Liver (tissue), 9 donors: ENCODE data around the gene PYGM. TPM values are rescaled to one million over a fixed set of nuclear protein-coding genes. Genes with fewer than 3 reads are reported as not detected.

Experiments
- DNase-seq: peaks from one replicate; pipeline ENCODE4 v3.0.0-alpha.2; 2017; ENCODE audit warnings: low spot score
- H3K27ac ChIP-seq, 2 donors: one replicate each; pipeline ENCODE4 v1.7.0; 2013; ENCODE audit warnings: inconsistent platforms in 2 of 2, low read length in 2 of 2, control low read depth in 1 of 2, low read depth in 1 of 2, mild to moderate bottlenecking in 1 of 2
- H3K27me3 ChIP-seq, 4 donors: one replicate each; pipeline versions ENCODE4 v1.6.1 to v1.7.0; 2013; ENCODE audit warnings: low read length in 3 of 4, inconsistent platforms in 1 of 4, mild to moderate bottlenecking in 1 of 4, moderate library complexity in 1 of 4; ENCODE audit not compliant: control insufficient read depth in 4 of 4, insufficient read depth in 4 of 4
- H3K36me3 ChIP-seq, 4 donors: one replicate each; pipeline versions ENCODE4 v1.6.1 to v1.7.0; 2013; ENCODE audit warnings: low read length in 3 of 4, mild to moderate bottlenecking in 3 of 4, low read depth in 1 of 4, moderate library complexity in 1 of 4; ENCODE audit not compliant: control insufficient read depth in 4 of 4, insufficient read depth in 3 of 4
- H3K4me1 ChIP-seq, 4 donors: one replicate each; pipeline versions ENCODE4 v1.6.1 to v1.7.0; 2013; ENCODE audit warnings: low read length in 3 of 4, mild to moderate bottlenecking in 3 of 4, moderate library complexity in 1 of 4; ENCODE audit not compliant: control insufficient read depth in 4 of 4, insufficient read depth in 4 of 4
- H3K4me3 ChIP-seq, 3 donors: one replicate each; pipeline versions ENCODE4 v1.6.1 to v1.7.0; 2013; ENCODE audit warnings: low read length in 3 of 3, control low read depth in 1 of 3, low read depth in 1 of 3, mild to moderate bottlenecking in 1 of 3
- H3K9ac ChIP-seq, 2 donors: one replicate each; pipeline ENCODE4 v1.7.0; 2013; ENCODE audit warnings: low read length in 2 of 2, mild to moderate bottlenecking in 2 of 2, moderate library complexity in 2 of 2, control low read depth in 1 of 2, low read depth in 1 of 2
- H3K9me3 ChIP-seq, 4 donors: one replicate each; pipeline versions ENCODE4 v1.6.1 to v1.7.0; 2013; ENCODE audit warnings: low read length in 3 of 4; ENCODE audit not compliant: control insufficient read depth in 4 of 4
- EGR1 ChIP-seq, 2 donors: IDR thresholded peaks; 2 replicates each; pipeline ENCODE4 v1.6.1; 2016 to 2018; ENCODE audit warnings: antibody characterized with exemption in 2 of 2, low read depth in 2 of 2
- FOXA1 ChIP-seq: IDR thresholded peaks from 2 replicates; pipeline ENCODE4 v1.6.1; 2016; ENCODE audit warnings: antibody characterized with exemption
- FOXA2 ChIP-seq: IDR thresholded peaks from 2 replicates; pipeline ENCODE4 v1.6.1; 2016; ENCODE audit warnings: antibody characterized with exemption
- GABPA ChIP-seq, 2 donors: IDR thresholded peaks in 1 of 2; conservative IDR thresholded peaks in 1 of 2; 2 replicates each; pipeline ENCODE4 v1.6.1; 2016; ENCODE audit warnings: antibody characterized with exemption in 2 of 2, mild to moderate bottlenecking in 1 of 2, moderate library complexity in 1 of 2
- HNF4A ChIP-seq, 2 donors: conservative IDR thresholded peaks; 2 replicates each; pipeline ENCODE4 v1.6.1; 2016; ENCODE audit warnings: antibody characterized with exemption in 2 of 2, mild to moderate bottlenecking in 2 of 2
- HNF4G ChIP-seq: IDR thresholded peaks from 2 replicates; pipeline ENCODE4 v1.6.1; 2016; ENCODE audit warnings: antibody characterized with exemption
- JUND ChIP-seq, 2 donors: IDR thresholded peaks; 2 replicates each; pipeline ENCODE4 v1.6.1; 2016; ENCODE audit warnings: antibody characterized with exemption in 2 of 2
- MAX ChIP-seq: IDR thresholded peaks from 2 replicates; pipeline ENCODE4 v1.6.1; 2016; ENCODE audit warnings: antibody characterized with exemption
- NR2F2 ChIP-seq: IDR thresholded peaks from 2 replicates; pipeline ENCODE4 v1.6.1; 2016; ENCODE audit warnings: antibody characterized with exemption
- RAD21 ChIP-seq, 2 donors: IDR thresholded peaks; 2 replicates each; pipeline ENCODE4 v1.6.1; 2016; ENCODE audit warnings: antibody characterized with exemption in 2 of 2, mild to moderate bottlenecking in 2 of 2
- RXRA ChIP-seq, 2 donors: IDR thresholded peaks; 2 replicates each; pipeline ENCODE4 v1.6.1; 2017 to 2018; ENCODE audit warnings: antibody characterized with exemption in 2 of 2, mild to moderate bottlenecking in 1 of 2
- SP1 ChIP-seq: IDR thresholded peaks from 2 replicates; pipeline ENCODE4 v1.6.1; 2018; ENCODE audit warnings: antibody characterized with exemption, mild to moderate bottlenecking
- TAF1 ChIP-seq: conservative IDR thresholded peaks from 2 replicates; pipeline ENCODE4 v1.6.1; 2016; ENCODE audit warnings: antibody characterized with exemption, mild to moderate bottlenecking
- YY1 ChIP-seq: IDR thresholded peaks from 2 replicates; pipeline ENCODE4 v1.6.1; 2016; ENCODE audit warnings: antibody characterized with exemption, mild to moderate bottlenecking
- ZBTB33 ChIP-seq: IDR thresholded peaks from 2 replicates; pipeline ENCODE4 v1.6.1; 2016; ENCODE audit warnings: antibody characterized with exemption
- WGBS: extraction: QIAGEN DNeasy Blood & Tissue Kit; methylation state at CpG from one replicate; pipeline ENCODE4 v1.1.7; 2013; 5-methylcytosine and 5-hydroxymethylcytosine counted together
- polyA plus RNA-seq, 2 donors: library from polyadenylated mRNA; stranded (reverse) in 1 of 2; unstranded in 1 of 2; fragments of 200-250 nt in 1 of 2; fragments of >200 nt in 1 of 2; fragmentation: Nextera tagmentation in 1 of 2; extraction: Ambion mirVana in 1 of 2; gene quantifications; one replicate each; pipeline versions ENCODE4 v1.2.1 to v1.2.3, GENCODE V29; 2013 to 2015
- total RNA-seq, 2 donors: library from RNA; depleted of rRNA; stranded (reverse); fragments of >200 nt; gene quantifications; one replicate each; pipeline ENCODE4 v1.2.3, GENCODE V29; 2014
- TF ChIP-seq, protein P1 (sequence below): IDR thresholded peaks from 2 replicates; pipeline ENCODE4 v1.6.1; 2016; ENCODE audit warnings: antibody characterized with exemption, mild to moderate bottlenecking
- TF ChIP-seq, protein P2 (sequence below): IDR thresholded peaks from 2 replicates; pipeline ENCODE4 v1.6.1; 2016; ENCODE audit warnings: antibody characterized with exemption
- TF ChIP-seq, protein P3 (sequence below): fragments of 150-350 bp; IDR thresholded peaks from 2 replicates; pipeline ENCODE4 v1.5.1; 2017; ENCODE audit warnings: improper control_type of control experiment, low read depth, low read length; ENCODE audit not compliant: missing input control
- donor health status: healthy.
- donor health status: healthy.
- donor health status: healthy.
- donor health status: healthy.
- donor health status: healthy.

PYGM gene
- total and polyA plus RNA-seq, 4 donors: 0.23 to 1.3 (median 0.29) TPM

GRCh38 chr11:64766881-64767280 is 7.1 kb upstream of the PYGM start:
- Histone ChIP-seq H3K4me1 (peaks cover 0 to 9% (median 0%) of the 10 kb centered on the region in 4 donors), H3K27ac (no peak overlapping the region), H3K9ac (no peak overlapping the region), H3K36me3 (peaks cover 37 to 89% (median 70%) of the 10 kb centered on the region in 4 donors), H3K9me3 (no peaks in the 10 kb centered on the region), H3K27me3 (no peaks in the 10 kb centered on the region), H3K4me3 (no peak overlapping the region)
- TF ChIP-seq RXRA (IDR thresholded peaks at IDR 0.05): no peak
- TF ChIP-seq, protein P1, sequence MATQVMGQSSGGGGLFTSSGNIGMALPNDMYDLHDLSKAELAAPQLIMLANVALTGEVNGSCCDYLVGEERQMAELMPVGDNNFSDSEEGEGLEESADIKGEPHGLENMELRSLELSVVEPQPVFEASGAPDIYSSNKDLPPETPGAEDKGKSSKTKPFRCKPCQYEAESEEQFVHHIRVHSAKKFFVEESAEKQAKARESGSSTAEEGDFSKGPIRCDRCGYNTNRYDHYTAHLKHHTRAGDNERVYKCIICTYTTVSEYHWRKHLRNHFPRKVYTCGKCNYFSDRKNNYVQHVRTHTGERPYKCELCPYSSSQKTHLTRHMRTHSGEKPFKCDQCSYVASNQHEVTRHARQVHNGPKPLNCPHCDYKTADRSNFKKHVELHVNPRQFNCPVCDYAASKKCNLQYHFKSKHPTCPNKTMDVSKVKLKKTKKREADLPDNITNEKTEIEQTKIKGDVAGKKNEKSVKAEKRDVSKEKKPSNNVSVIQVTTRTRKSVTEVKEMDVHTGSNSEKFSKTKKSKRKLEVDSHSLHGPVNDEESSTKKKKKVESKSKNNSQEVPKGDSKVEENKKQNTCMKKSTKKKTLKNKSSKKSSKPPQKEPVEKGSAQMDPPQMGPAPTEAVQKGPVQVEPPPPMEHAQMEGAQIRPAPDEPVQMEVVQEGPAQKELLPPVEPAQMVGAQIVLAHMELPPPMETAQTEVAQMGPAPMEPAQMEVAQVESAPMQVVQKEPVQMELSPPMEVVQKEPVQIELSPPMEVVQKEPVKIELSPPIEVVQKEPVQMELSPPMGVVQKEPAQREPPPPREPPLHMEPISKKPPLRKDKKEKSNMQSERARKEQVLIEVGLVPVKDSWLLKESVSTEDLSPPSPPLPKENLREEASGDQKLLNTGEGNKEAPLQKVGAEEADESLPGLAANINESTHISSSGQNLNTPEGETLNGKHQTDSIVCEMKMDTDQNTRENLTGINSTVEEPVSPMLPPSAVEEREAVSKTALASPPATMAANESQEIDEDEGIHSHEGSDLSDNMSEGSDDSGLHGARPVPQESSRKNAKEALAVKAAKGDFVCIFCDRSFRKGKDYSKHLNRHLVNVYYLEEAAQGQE: no peak
- TF ChIP-seq MAX: no peak
- TF ChIP-seq FOXA1: no peak
- TF ChIP-seq HNF4A (conservative IDR thresholded peaks at IDR 0.05): no peak
- no peak for DNase-seq
- 98% methylated on average over 11 of the region's 11 CpGs for WGBS

DNA sequence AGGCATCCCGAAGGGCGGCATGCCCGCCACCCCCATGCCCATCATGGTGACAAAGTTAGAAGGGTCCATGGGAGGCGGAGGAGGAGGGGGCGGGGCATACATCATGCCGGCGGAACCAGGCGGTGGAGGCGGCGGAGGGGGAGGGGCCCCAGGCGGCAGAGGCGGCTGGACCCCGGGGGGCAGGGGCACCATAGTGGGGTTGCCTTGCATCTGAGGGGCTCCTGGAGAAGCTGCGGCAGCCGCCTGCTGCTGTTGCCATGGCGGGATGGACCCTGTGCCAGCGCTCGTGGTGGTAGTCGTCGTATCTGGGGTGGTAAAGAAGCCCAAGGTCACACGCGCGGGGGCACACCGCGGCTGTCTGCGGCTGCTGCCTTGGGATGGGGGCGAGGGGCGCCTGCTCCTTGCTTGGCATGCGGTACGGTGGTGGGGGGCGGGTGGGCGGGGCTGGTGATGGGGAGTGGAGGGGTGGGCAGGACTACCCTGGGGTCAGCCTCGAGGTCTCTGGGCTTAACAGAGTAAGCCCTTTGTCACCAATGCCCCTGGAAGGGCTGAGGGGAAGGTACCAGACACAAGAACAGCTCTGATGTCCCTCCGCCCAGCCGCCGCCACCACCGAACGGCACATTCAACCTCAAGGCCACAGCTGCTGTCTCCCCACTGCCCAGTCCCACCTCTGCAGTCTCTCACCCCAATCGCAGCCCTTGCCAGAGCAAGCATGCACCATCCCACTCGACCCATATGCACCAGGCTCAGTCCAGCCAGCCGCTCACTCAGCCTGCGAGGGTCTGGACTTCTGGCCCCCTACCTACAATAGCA is 6.3 kb upstream of the PYGM start:
- Histone ChIP-seq H3K4me1 (peaks cover 0 to 7% (median 0%) of the 10 kb centered on the region in 4 donors), H3K4me3 (no peak overlapping the region), H3K27me3 (no peaks in the 10 kb centered on the region), H3K9ac (no peak overlapping the region), H3K36me3 (peaks cover 37 to 81% (median 64%) of the 10 kb centered on the region in 4 donors), H3K9me3 (no peaks in the 10 kb centered on the region), H3K27ac (no peak overlapping the region)
- no peak for DNase-seq
- no peak for TF ChIP-seq NR2F2
- 91% methylated on average over 42 of the region's 42 CpGs for WGBS

DNA sequence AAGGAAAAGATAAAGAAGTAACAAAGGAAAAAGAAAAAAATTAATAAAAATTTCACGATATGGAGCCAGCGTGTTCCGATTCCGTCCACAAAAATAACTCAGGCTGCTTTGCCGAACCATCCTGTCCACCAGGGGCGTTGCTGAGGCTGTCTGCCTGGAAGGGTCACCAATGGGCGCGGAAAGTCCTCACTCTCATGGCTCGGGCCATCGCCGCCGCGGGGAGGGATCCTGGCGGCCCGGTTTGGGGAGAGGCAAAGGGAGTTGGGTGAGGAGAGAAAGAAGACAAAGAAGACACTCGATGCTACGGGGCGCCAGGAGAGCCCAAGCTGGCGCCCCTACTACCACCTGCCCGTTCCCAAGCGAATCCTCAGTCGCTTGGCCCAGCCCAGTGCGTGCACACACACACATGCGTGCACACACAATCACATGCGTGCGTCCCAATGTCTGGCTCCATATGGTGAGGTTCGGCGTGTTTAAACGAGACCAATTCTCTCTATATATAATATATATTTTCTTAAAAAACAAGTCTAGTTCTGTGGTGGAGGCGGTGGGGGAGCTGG is 5.6 kb upstream of the PYGM start:
- no peak for DNase-seq
- no peak for TF ChIP-seq ZBTB33
- TF ChIP-seq FOXA2: no peak
- TF ChIP-seq RAD21 (IDR thresholded peaks at IDR 0.05): no peak
- TF ChIP-seq SP1: no peak
- no peak for TF ChIP-seq NR2F2
- TF ChIP-seq, protein P2, sequence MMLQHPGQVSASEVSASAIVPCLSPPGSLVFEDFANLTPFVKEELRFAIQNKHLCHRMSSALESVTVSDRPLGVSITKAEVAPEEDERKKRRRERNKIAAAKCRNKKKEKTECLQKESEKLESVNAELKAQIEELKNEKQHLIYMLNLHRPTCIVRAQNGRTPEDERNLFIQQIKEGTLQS: no peak
- no peak for TF ChIP-seq HNF4G
- no peak for TF ChIP-seq RXRA (IDR thresholded peaks at IDR 0.05)
- TF ChIP-seq, protein P3, sequence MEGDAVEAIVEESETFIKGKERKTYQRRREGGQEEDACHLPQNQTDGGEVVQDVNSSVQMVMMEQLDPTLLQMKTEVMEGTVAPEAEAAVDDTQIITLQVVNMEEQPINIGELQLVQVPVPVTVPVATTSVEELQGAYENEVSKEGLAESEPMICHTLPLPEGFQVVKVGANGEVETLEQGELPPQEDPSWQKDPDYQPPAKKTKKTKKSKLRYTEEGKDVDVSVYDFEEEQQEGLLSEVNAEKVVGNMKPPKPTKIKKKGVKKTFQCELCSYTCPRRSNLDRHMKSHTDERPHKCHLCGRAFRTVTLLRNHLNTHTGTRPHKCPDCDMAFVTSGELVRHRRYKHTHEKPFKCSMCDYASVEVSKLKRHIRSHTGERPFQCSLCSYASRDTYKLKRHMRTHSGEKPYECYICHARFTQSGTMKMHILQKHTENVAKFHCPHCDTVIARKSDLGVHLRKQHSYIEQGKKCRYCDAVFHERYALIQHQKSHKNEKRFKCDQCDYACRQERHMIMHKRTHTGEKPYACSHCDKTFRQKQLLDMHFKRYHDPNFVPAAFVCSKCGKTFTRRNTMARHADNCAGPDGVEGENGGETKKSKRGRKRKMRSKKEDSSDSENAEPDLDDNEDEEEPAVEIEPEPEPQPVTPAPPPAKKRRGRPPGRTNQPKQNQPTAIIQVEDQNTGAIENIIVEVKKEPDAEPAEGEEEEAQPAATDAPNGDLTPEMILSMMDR: no peak
- no peak for TF ChIP-seq FOXA1
- TF ChIP-seq EGR1 (IDR thresholded peaks at IDR 0.05; ENCODE audit: low read depth in 2 of 2): no peak
- no peak for TF ChIP-seq TAF1
- TF ChIP-seq JUND (IDR thresholded peaks at IDR 0.05): no peak
- TF ChIP-seq YY1: no peak
- TF ChIP-seq MAX: no peak
- no peak for TF ChIP-seq GABPA (IDR thresholded peaks at IDR 0.05 in 1 of 2, conservative IDR thresholded peaks at IDR 0.05 in 1 of 2)

More for the DNA sequence above, 5.6 kb upstream of the PYGM start:
- H3K9me3 ChIP-seq: no peaks in the 10 kb centered on the region
- WGBS: 93% methylated on average over 30 of the region's 30 CpGs
- H3K27me3 ChIP-seq: no peaks in the 10 kb centered on the region
- H3K36me3 ChIP-seq: peaks cover 35 to 74% (median 57%) of the 10 kb centered on the region in 4 donors
- no peak overlapping the region for H3K9ac ChIP-seq
- H3K27ac ChIP-seq: no peak overlapping the region
- peaks cover 0 to 7% (median 0%) of the 10 kb centered on the region in 4 donors for H3K4me1 ChIP-seq
- no peak overlapping the region for H3K4me3 ChIP-seq
